ENCODE measurements around the gene DPYD. TPM values are rescaled to one million over a fixed set of nuclear protein-coding genes. Genes with fewer than 3 reads are reported as not detected.

DPYD gene
- total and polyA plus RNA-seq, 8 donors, result 2.7 to 24.5 (median 9.4) TPM

GRCh38 chr1:97608272-97608671 is 312.6 kb downstream of the DPYD start:
- H3K4me3 ChIP-seq, result no peak overlapping the region
- intact Hi-C loops (cut with DNase I), result no loop called here
- no peak for TF ChIP-seq CTCF (IDR thresholded peaks at IDR 0.05)
- no peaks in the 10 kb centered on the region for H3K36me3 ChIP-seq
- no peak for DNase-seq
- no peak for ATAC-seq
- WGBS, 2 donors, result 75 to 89% methylated on average over 4 of the region's 4 CpGs
- H3K4me1 ChIP-seq, result peaks cover 0 to 3% (median 0%) of the 10 kb centered on the region in 3 donors
- H3K9me3 ChIP-seq, result no peaks in the 10 kb centered on the region
- H3K27me3 ChIP-seq, result no peaks in the 10 kb centered on the region
- no peak overlapping the region for H3K27ac ChIP-seq
- FAIRE-seq, result no peak

- Histone ChIP-seq H3K4me1 (peaks cover 0 to 3% (median 0%) of the 10 kb centered on the region in 3 donors), H3K4me3 (no peak overlapping the region), H3K36me3 (no peaks in the 10 kb centered on the region), H3K27me3 (no peaks in the 10 kb centered on the region), H3K9me3 (no peaks in the 10 kb centered on the region), H3K27ac (no peak overlapping the region)
- no peak for TF ChIP-seq CTCF (IDR thresholded peaks at IDR 0.05)
- peak in 1 of 4 donors; percentile 40 for ATAC-seq
- WGBS, 2 donors, result 35 to 40% methylated on average over 5 of the region's 5 CpGs
- FAIRE-seq, result no peak
- DNase-seq, result no peak
- intact Hi-C loops (cut with DNase I), result no loop called here
These were observed 317.1 kb downstream of the DPYD start for GRCh38 chr1:97603776-97604175.

- ATAC-seq, result no peak
- Histone ChIP-seq H3K9me3 (no peaks in the 10 kb centered on the region), H3K27ac (no peak overlapping the region), H3K27me3 (no peaks in the 10 kb centered on the region), H3K4me3 (no peak overlapping the region), H3K36me3 (no peaks in the 10 kb centered on the region), H3K4me1 (peaks cover 0 to 3% (median 0%) of the 10 kb centered on the region in 3 donors)
- no peak for DNase-seq
- intact Hi-C loops (cut with DNase I), result no loop called here
- FAIRE-seq, result no peak
- TF ChIP-seq CTCF (IDR thresholded peaks at IDR 0.05), result no peak
- 79 to 84% methylated on average over 3 of the region's 3 CpGs for WGBS, 2 donors
These were observed 317.6 kb downstream of the DPYD start for GRCh38 chr1:97603218-97603617.

- FAIRE-seq (no peak), ATAC-seq (no peak), DNase-seq (no peak)
- H3K27me3 ChIP-seq, result no peaks in the 10 kb centered on the region
- H3K4me3 ChIP-seq, result no peak overlapping the region
- no peak for TF ChIP-seq CTCF (IDR thresholded peaks at IDR 0.05)
- H3K9me3 ChIP-seq, result no peaks in the 10 kb centered on the region
- 84 to 92% methylated on average over 2 of the region's 2 CpGs for WGBS, 2 donors
- H3K27ac ChIP-seq, result no peak overlapping the region
- peaks cover 0 to 3% (median 0%) of the 10 kb centered on the region in 3 donors for H3K4me1 ChIP-seq
- intact Hi-C loops (cut with DNase I), result no loop called here
- H3K36me3 ChIP-seq, result no peaks in the 10 kb centered on the region
These were observed 321.4 kb downstream of the DPYD start for GRCh38 chr1:97599447-97599846.

- Histone ChIP-seq H3K4me1 (no peaks in the 10 kb centered on the region), H3K36me3 (no peaks in the 10 kb centered on the region), H3K4me3 (no peak overlapping the region), H3K9me3 (no peaks in the 10 kb centered on the region), H3K27me3 (no peaks in the 10 kb centered on the region), H3K27ac (no peak overlapping the region)
- DNase-seq, result no peak
- 92 to 94% methylated on average over 8 of the region's 8 CpGs for WGBS, 2 donors
- intact Hi-C loops (cut with DNase I), result no loop called here
- no peak for ATAC-seq
- no peak for FAIRE-seq
- no peak for TF ChIP-seq CTCF (IDR thresholded peaks at IDR 0.05)
These were observed 327.6 kb downstream of the DPYD start for GRCh38 chr1:97593192-97593591.

All from pancreas (tissue), 10 donors.